Measurements from ENCODE around the gene CD84.

The CD84 gene

GRCh38 chr1:160558660-160559380, 20.5 kb downstream of the CD84 start:
- no peak for TF ChIP-seq CTCF (conservative IDR thresholded peaks at IDR 0.05)
- no peak overlapping the region for H3K27ac ChIP-seq

- no peak for TF ChIP-seq CTCF (conservative IDR thresholded peaks at IDR 0.05)
- H3K27ac ChIP-seq: no peak overlapping the region
Measured at GRCh38 chr1:160553778-160554177, 25.5 kb downstream of the CD84 start.

- no peak for TF ChIP-seq CTCF (conservative IDR thresholded peaks at IDR 0.05)
- no peak overlapping the region for H3K27ac ChIP-seq
Measured at GRCh38 chr1:160552425-160552824, 26.9 kb downstream of the CD84 start.

GRCh38 chr1:160550572-160551034, 28.7 kb downstream of the CD84 start:
- no peak overlapping the region for H3K27ac ChIP-seq
- no peak for TF ChIP-seq CTCF (conservative IDR thresholded peaks at IDR 0.05)

GRCh38 chr1:160549665-160550006, 29.7 kb downstream of the CD84 start:
- H3K27ac ChIP-seq: no peak overlapping the region
- no peak for TF ChIP-seq CTCF (conservative IDR thresholded peaks at IDR 0.05)

- no peak for TF ChIP-seq CTCF (conservative IDR thresholded peaks at IDR 0.05)
- no peak overlapping the region for H3K27ac ChIP-seq
Measured at GRCh38 chr1:160548960-160549664, 30.2 kb downstream of the CD84 start.

GRCh38 chr1:160548183-160548582, 31.1 kb downstream of the CD84 start:
- H3K27ac ChIP-seq: no peak overlapping the region
- no peak for TF ChIP-seq CTCF (conservative IDR thresholded peaks at IDR 0.05)
